Placental epithelial cell (primary cell): ENCODE measurements around the gene ENO2. TPM values are rescaled to one million over a fixed set of nuclear protein-coding genes. Genes with fewer than 3 reads are reported as not detected.

Source experiments
- small RNA-seq: library from RNA; depleted of rRNA; stranded (forward); fragments of <200 nt; gene quantifications from one replicate; pipeline ENCODE3, GENCODE V24; 2012
- total RNA-seq: library from RNA; depleted of rRNA; stranded (reverse); fragments of >200 nt; gene quantifications from 2 replicates; pipeline ENCODE4 v1.2.3, GENCODE V29; 2012

ENO2 gene
- total RNA-seq: 0.76 and 1.6 TPM in 2 replicates

DNA sequence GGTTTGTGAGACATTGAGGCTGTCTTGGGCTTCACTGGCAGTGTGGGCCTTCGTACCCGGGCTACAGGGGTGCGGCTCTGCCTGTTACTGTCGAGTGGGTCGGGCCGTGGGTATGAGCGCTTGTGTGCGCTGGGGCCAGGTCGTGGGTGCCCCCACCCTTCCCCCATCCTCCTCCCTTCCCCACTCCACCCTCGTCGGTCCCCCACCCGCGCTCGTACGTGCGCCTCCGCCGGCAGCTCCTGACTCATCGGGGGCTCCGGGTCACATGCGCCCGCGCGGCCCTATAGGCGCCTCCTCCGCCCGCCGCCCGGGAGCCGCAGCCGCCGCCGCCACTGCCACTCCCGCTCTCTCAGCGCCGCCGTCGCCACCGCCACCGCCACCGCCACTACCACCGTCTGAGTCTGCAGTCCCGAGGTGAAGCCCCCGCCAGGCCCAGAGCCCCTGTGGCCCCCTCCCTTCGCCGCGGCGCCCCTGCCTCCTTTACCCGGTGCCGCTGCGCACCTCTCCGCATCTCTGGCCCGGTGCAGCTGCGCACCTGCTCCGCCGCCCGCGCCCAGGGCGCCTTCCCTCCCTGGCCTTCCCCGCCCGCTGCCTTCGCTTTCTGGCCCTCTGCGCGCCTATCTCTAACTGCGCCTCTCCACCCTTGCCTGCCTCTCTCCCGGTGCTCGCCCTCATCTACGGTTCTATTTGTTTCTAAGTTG lies at the start of gene ENO2:
TSS of gene ENO2 (plus strand) at position 335 of the 701 bp plus-strand sequence. CDS start 1,253 bp downstream, outside the sequence.

DNA sequence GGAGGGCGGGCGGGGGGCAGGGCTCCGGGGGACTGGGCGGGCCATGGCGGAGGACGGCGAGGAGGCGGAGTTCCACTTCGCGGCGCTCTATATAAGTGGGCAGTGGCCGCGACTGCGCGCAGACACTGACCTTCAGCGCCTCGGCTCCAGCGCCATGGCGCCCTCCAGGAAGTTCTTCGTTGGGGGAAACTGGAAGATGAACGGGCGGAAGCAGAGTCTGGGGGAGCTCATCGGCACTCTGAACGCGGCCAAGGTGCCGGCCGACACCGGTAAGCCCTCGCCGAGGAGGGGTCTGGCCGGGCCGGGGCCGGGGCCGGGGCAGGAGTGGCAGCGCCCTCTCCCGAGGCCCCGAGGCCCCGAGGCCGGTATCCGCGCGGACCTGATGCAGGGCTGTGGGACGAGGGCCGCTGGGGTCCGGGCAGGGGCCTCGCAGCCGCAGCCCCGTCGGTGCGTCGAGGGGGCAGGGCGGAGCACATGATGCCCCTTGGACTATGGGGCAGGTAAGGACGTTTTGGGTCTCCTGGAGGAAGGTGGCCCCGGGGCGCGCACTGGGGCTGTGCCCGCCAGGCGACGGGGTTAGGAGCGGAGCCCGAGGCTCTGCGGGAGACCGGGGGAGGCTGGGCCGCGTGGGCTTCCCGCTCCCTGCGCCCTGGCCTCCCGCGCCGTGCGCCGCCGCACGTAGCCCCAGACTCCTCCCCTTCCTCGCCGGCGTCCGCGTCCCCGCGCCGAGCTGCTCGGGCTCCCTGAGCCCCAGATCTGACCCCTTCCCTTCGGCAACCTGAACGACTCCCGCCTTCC lies 46.8 kb upstream of the ENO2 start, which contains the start of gene TPI1:
TSS of gene TPI1 (plus strand) at position 119 of the 798 bp plus-strand sequence. CDS start at position 155, 36 bp downstream.

GRCh38 chr12:6873094-6874014 lies 41.0 kb upstream of the ENO2 start, which contains the start of gene SPSB2:
SPSB2 (minus strand) TSS chr12:6873303; CDS start chr12:6872901, 402 bp downstream.

DNA sequence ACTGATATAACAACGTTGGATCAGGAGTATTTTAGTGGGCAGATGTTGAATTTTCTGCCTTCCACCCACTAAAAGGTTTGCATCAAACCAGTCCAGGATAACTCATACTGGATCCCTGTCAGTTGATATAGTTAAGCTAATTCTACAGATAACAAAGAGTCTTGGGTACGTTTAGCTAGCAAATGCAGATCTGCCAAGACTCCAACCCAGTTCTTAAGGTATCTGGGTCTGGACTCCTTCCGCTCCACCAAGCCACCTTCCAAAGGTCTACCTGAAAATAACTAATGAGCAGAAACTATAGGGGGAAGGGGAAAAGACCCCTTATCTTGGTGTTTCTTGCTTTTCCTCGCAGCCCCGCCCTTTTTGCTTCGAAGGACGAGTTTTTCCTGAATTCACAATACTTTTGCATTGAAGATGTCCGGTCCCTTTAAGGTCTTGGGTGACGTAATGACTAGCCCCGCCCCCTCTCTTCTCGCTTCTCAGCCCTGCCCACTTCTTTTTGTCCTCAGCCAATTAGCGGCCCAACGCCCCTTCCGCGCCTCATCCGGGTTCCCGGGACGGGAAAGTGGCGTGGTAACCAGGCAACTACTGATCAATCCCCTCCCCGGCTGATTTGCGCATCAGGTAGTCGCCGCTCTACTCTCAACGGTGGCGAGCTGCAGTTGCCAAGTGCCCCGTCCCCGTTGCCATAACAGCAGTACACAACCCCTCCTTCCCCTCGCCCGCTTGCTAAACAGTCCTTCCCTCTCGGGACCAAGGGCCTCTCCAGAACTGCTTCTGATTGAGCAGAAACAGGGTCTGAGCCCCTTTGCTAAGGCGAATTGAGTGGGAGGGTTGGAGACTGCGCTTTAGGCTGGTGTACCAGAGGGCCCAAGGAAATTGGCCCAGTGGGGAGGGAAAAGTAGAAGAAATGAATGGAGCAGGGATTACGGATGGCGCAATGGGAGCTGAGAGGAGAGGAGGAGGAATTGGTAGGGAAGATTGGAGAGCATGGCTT lies 9.8 kb upstream of the ENO2 start, which contains the start of gene LRRC23:
TSS of gene LRRC23 (plus strand) at position 543 of the 997 bp plus-strand sequence. CDS start 812 bp downstream, outside the sequence.

DNA sequence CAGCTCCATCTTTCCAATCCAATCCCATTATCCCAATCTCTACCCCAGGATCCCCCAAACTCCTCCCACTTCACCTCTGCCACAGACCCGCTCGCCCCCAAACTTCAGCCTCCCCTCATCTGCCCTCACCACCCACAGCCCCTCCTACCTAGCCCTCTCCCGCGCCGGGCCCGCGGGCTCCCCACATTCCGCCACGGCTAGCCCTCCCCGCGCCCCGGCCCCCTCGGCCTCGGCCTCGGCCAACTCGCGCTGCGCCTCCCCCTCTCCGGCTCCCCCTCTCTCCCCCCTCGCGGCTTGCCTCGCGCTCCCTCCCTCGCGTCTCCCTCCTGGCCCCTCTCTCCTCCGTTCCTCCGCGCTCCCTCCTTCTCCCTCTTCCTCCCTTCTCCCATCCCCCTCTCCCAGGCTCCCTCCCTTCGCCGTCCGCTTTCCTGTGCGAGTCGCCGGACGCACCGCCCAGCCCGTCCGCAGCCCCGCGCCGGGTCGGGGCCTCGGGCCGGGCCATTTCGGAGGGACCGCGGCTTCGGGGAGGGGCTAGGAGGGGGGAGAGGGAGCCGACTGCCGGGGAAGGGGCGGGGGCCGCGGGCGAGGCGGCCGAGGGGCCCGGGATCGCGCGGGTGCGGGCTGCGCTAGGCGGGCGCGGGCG lies 13.1 kb downstream of the ENO2 start, which contains the start of gene ATN1:
TSS of gene ATN1 (plus strand) at position 581 of the 643 bp plus-strand sequence. CDS start 6,043 bp downstream, outside the sequence.

GRCh38 chr12:6943722-6944380 lies 29.5 kb downstream of the ENO2 start, which contains the start of the genes C12orf57 and RNU7-1:
C12orf57 (plus strand) TSS chr12:6944022; CDS start chr12:6944122, 100 bp downstream.
RNU7-1 (plus strand) TSS chr12:6943816.

DNA sequence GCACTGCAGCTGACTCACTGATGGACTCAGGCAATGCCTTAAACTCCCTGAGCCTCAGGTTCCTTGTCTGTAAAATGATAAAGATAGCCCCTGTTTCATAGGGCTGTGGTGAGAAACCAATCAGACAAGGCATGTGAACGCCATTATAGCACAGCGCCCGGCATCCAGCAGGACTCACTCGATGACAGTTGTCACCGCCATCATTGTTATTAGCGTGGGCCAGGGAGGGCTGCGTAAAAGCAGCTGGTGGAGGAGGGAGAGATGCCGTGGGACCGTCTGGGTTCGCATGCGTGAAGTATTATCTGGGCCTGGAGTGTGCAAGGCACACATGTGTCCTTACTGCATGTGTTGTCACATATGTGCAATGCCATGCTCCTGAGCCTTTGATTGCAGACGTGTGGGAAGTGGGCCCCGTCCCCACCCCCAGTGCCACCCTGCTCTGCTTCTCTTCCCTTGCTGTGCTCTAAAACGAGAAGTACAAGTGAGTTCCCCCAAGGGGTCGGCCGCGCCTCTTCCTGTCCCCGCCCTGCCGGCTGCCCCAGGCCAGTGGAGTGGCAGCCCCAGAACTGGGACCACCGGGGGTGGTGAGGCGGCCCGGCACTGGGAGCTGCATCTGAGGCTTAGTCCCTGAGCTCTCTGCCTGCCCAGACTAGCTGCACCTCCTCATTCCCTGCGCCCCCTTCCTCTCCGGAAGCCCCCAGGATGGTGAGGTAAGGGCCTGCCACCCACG lies 36.6 kb downstream of the ENO2 start, which contains the start of gene PTPN6:
TSS of gene PTPN6 (plus strand) at position 546 of the 730 bp plus-strand sequence. CDS start at position 703, 157 bp downstream.

Small RNAs within 50 kb of the gene (small RNA-seq; reads per million reads assigned to genes)
- 767 reads per million, percentile 99 among the genes with 10 or more reads in this experiment for gene MIR141
- 11,682 reads per million, percentile 100 among the genes with 10 or more reads in this experiment for gene MIR200C
- not detected for gene RNU7-1
- 3.2 reads per million, percentile 86 among the genes with 10 or more reads in this experiment for gene SCARNA12

Other genes starting within 250 kb of the ENO2 start
- 29.2 and 29.8 TPM in 2 replicates for gene ZNF384, start 225.2 kb upstream of the ENO2 start, total RNA-seq
- not detected in 2 replicates for gene PIANP, start 213.8 kb upstream of the ENO2 start, total RNA-seq
- 48.4 and 50.3 TPM in 2 replicates for gene COPS7A, start 190.5 kb upstream of the ENO2 start, total RNA-seq
- 117 and 212 TPM in 2 replicates for gene MLF2, start 161.4 kb upstream of the ENO2 start, total RNA-seq
- 70.4 and 99.3 TPM in 2 replicates for gene PTMS, start 148.2 kb upstream of the ENO2 start, total RNA-seq
- gene LAG3, start 142.1 kb upstream of the ENO2 start, total RNA-seq: 0.11 and 0.39 TPM in 2 replicates
- 0.98 and 1.2 TPM in 2 replicates for gene CD4, start 125.1 kb upstream of the ENO2 start, total RNA-seq
- 0.11 and 3.1 TPM in 2 replicates for gene GPR162, start 92.8 kb upstream of the ENO2 start, total RNA-seq
- gene P3H3, start 86.2 kb upstream of the ENO2 start, total RNA-seq: 47.1 and 86.8 TPM in 2 replicates
- 0.65 and 3.1 TPM in 2 replicates for gene GNB3, start 73.7 kb upstream of the ENO2 start, total RNA-seq
- gene CDCA3, start 63.3 kb upstream of the ENO2 start, total RNA-seq: 7.9 and 13.8 TPM in 2 replicates
- gene USP5, start 62.4 kb upstream of the ENO2 start, total RNA-seq: 69.5 and 126 TPM in 2 replicates
- gene TPI1, start 47.0 kb upstream of the ENO2 start, total RNA-seq: 461 and 897 TPM in 2 replicates
- gene SPSB2, start 41.3 kb upstream of the ENO2 start, total RNA-seq: 8.8 and 12.6 TPM in 2 replicates
- gene LRRC23, start 9.8 kb upstream of the ENO2 start, total RNA-seq: 8.2 and 21.6 TPM in 2 replicates
- gene ATN1, start 13.4 kb downstream of the ENO2 start, total RNA-seq: 12.7 and 23.2 TPM in 2 replicates
- not detected in 2 replicates for gene RNU7-1, start 29.2 kb downstream of the ENO2 start, total RNA-seq
- gene C12orf57, start 29.4 kb downstream of the ENO2 start, total RNA-seq: 72.8 and 133 TPM in 2 replicates
- gene PTPN6, start 36.8 kb downstream of the ENO2 start, total RNA-seq: 21.2 and 25.1 TPM in 2 replicates
- 142 and 192 TPM in 2 replicates for gene PHB2, start 56.1 kb downstream of the ENO2 start, total RNA-seq
- 24.7 and 26.0 TPM in 2 replicates for gene EMG1, start 56.3 kb downstream of the ENO2 start, total RNA-seq
- 18.8 and 33.6 TPM in 2 replicates for gene LPCAT3, start 103.9 kb downstream of the ENO2 start, total RNA-seq
- gene C1S, start 146.1 kb downstream of the ENO2 start, total RNA-seq: 0.87 and 6.7 TPM in 2 replicates
- 1.1 and 1.6 TPM in 2 replicates for gene C1R, start 177.9 kb downstream of the ENO2 start, total RNA-seq
- 23.9 and 35.7 TPM in 2 replicates for gene C1RL, start 194.6 kb downstream of the ENO2 start, total RNA-seq
- gene RBP5, start 214.3 kb downstream of the ENO2 start, total RNA-seq: 0.39 TPM in 1 of 2 replicates, not detected in the other
- gene CLSTN3, start 215.8 kb downstream of the ENO2 start, total RNA-seq: 39.4 and 45.5 TPM in 2 replicates